Pancreas (tissue), 10 donors: Measurements from ENCODE around the gene ACOT9. TPM values are rescaled to one million over a fixed set of nuclear protein-coding genes. Genes with fewer than 3 reads are reported as not detected.
A peak's percentile ranks its signal among the peaks of the same experiment; 100 is the strongest.

ENCODE experiments used
- ATAC-seq, 4 donors: fragments of 200-7000 bp; cut with Tn5 transposase; one replicate each; pipeline versions ENCODE4 v1.8.0 to v1.9.1; 2020; ENCODE audit warnings: mild to moderate bottlenecking in 4 of 4, moderate library complexity in 4 of 4
- DNase-seq, 6 donors: peaks; one replicate each; pipeline ENCODE4 v3.0.0-alpha.2; 2020
- FAIRE-seq: peaks from 2 replicates; lab custom pipeline; 2012; peaks lifted over from hg19 to GRCh38; lab: Jason Lieb, UNC
- H3K27ac ChIP-seq, 4 donors: fragments of 200-600 bp; sonication (generic); 1 replicate in 3 of 4; 2 replicates in 1 of 4; pipeline versions ENCODE4 v1.5.0 to v1.8.0; 2020
- H3K27me3 ChIP-seq, 4 donors: fragments of 200-600 bp; one replicate each; pipeline ENCODE4 v1.8.0; 2021
- H3K36me3 ChIP-seq, 3 donors: fragments of 200-600 bp; sonication (generic) in 1 of 3; one replicate each; pipeline versions ENCODE4 v1.5.0 to v1.8.0; 2020 to 2021
- H3K4me1 ChIP-seq, 3 donors: fragments of 200-600 bp; one replicate each; pipeline ENCODE4 v1.8.0; 2021
- H3K4me3 ChIP-seq, 4 donors: fragments of 200-600 bp; sonication (generic) in 2 of 4; one replicate each; pipeline versions ENCODE4 v1.5.0 to v1.8.0; 2020 to 2021
- H3K9me3 ChIP-seq, 4 donors: fragments of 200-600 bp; one replicate each; pipeline ENCODE4 v1.8.0; 2021
- WGBS, 2 donors: extraction: QIAGEN DNeasy Blood & Tissue Kit; methylation state at CpG; one replicate each; pipeline ENCODE4 v1.1.7; 2013; 5-methylcytosine and 5-hydroxymethylcytosine counted together
- intact Hi-C, 3 donors: fragments of 100-400 bp; cut with DNase I; formaldehyde crosslinking; loops; one replicate each; pipeline versions ENCODE4 v1.11.1 to v1.14.2; 2022
- polyA plus RNA-seq, 2 donors: library from polyadenylated mRNA; stranded (reverse); fragments of 200-250 nt; gene quantifications; one replicate each; pipeline ENCODE4 v1.2.3, GENCODE V29; 2013
- total RNA-seq, 6 donors: library from RNA; stranded (reverse); fragmentation: NEBNext Ultra II Directional in 4 of 6; extraction: Animal tissue kit (Norgen Biotek cat#: 25700) in 4 of 6; gene quantifications; one replicate each; pipeline versions ENCODE4 v1.2.1 to v1.2.4, GENCODE V29; 2021 to 2023
- TF ChIP-seq, protein P1 (sequence below), 4 donors: fragments of 200-600 bp; sonication (generic) in 3 of 4; IDR thresholded peaks; one replicate each; pipeline versions ENCODE4 v1.5.0 to v1.8.0; 2021; ENCODE audit warnings: antibody characterized with exemption in 4 of 4
- donor health status: healthy with polysubstance abuse.
- donor health status: DM: no; HTN: no; CAD: no; lungs with moderate emphysema.
- donor health status: DM: no; HTN: no; CAD: no.
- donor health status: control.
- donor health status: control.
- donor health status: Bipolar disorder and iron deficiency.
- donor health status: DM: yes; HTN: yes; CAD: no.
- donor health status: DM: no; HTN: no; CAD: no.
- donor health status: DM: no; HTN: no; CAD: no.
- donor health status: DM: yes; HTN: yes; CAD: no.

ACOT9 gene
- total and polyA plus RNA-seq, 8 donors = 7.0 to 26.8 (median 13.4) TPM

DNA sequence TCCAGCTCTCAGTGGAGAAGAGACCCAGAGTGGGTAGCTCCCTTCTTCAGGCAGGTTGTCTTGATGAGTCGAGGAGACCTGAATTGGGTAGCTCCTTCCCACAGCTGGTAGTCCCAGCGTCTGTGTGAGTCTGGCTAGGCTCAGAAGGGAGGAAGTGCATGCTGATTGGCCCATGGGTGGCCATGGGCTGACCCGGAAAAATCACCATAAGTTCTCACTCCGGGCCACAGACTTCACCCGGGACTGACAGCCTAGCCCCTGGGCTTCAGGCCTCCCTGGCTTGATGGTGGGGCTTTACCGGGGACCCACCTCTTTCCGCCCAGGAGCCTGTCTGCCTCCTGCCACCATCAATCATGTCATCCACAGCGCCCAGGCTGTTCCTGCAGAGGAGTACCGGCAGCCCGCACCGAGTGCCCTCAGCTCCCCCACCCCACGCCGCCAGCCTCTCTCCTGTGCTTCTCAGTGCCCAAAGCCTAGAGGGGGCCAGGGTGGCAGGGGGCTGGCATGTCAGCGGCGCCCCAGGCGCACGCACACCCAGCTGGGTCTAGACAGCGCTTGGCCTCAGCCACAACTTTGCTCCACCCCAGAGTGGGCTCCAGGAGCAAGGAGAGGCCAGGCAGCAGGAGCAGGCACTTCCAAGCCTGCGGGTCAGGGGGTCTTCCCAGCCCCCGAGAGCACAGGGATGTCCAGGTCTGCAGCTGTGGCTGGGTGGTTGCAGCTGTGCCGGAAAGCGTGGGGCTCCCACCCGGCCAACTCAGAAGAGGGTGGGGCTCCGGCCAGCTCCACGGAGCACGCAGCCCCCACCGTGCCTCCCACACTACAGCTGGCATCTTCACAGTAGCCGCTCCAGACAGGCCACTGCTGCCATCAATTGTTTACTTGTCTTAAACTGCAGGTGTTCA, 23.8 kb upstream of the ACOT9 start:
- intact Hi-C loops = no loop called here
- peak in 1 of 6 donors; percentile 69 for DNase-seq
- Histone ChIP-seq H3K36me3 (no peaks in the 10 kb centered on the region), H3K4me1 (no peaks in the 10 kb centered on the region), H3K27ac (no peak overlapping the region), H3K9me3 (no peaks in the 10 kb centered on the region), H3K4me3 (no peak overlapping the region), H3K27me3 (peaks cover 0 to 3% (median 0%) of the 10 kb centered on the region in 4 donors)
- peak; percentile 41 to 64 (median 56) for ATAC-seq
- TF ChIP-seq, protein P1, sequence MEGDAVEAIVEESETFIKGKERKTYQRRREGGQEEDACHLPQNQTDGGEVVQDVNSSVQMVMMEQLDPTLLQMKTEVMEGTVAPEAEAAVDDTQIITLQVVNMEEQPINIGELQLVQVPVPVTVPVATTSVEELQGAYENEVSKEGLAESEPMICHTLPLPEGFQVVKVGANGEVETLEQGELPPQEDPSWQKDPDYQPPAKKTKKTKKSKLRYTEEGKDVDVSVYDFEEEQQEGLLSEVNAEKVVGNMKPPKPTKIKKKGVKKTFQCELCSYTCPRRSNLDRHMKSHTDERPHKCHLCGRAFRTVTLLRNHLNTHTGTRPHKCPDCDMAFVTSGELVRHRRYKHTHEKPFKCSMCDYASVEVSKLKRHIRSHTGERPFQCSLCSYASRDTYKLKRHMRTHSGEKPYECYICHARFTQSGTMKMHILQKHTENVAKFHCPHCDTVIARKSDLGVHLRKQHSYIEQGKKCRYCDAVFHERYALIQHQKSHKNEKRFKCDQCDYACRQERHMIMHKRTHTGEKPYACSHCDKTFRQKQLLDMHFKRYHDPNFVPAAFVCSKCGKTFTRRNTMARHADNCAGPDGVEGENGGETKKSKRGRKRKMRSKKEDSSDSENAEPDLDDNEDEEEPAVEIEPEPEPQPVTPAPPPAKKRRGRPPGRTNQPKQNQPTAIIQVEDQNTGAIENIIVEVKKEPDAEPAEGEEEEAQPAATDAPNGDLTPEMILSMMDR (IDR thresholded peaks at IDR 0.05) = no peak
- WGBS, 2 donors = 62 to 68% methylated on average over 28 of the region's 28 CpGs
- FAIRE-seq = no peak

DNA sequence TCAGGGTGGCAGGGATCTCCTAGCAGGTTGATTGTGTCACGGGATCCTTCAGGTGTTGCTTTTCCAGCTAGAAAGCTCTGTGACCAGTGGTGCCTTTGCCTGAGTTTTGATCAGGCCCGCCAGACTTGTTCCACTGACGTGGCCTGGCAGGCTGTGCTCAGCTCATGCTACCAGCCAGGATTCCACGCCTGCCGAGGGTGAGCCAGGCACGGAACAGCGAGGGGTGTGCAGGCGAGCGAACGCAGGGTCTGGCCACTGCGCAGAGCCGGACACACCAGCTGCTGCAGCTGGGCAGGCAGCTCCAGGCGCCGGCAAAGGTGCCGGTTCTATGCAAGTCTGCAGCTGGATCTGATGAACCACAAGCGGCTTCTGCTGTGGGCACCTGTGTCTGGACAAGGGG, 22.8 kb upstream of the ACOT9 start:
- H3K27ac ChIP-seq = no peak overlapping the region
- intact Hi-C loops = no loop called here
- ATAC-seq (no peak), DNase-seq (peak in 1 of 6 donors; percentile 51), FAIRE-seq (no peak)
- H3K4me3 ChIP-seq = no peak overlapping the region
- WGBS, 2 donors = 88 to 89% methylated on average over 16 of the region's 16 CpGs
- no peaks in the 10 kb centered on the region for H3K4me1 ChIP-seq
- H3K27me3 ChIP-seq = peaks cover 0 to 3% (median 0%) of the 10 kb centered on the region in 4 donors
- no peaks in the 10 kb centered on the region for H3K9me3 ChIP-seq
- TF ChIP-seq, protein P1 (IDR thresholded peaks at IDR 0.05) = no peak
- H3K36me3 ChIP-seq = no peaks in the 10 kb centered on the region

DNA sequence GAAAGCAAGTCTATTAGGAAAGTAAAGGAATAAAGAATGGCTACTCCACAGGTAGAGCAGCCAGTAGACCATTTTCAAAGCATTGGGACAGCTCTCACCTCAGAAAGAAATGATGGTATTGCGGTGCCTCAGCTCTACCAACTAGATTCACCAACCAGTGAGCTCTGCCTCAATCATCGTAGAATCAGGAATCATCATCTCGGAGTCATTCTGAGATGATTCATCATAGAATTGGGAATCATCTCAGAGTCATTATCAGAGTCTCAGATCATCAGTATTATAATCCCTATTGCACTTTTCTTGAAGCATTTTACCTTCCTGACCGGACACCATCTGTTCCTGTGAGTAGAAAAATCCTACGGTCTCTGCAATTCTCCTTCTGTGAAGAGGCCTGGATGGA, 22.4 kb upstream of the ACOT9 start:
- Histone ChIP-seq H3K4me1 (no peaks in the 10 kb centered on the region), H3K27me3 (peaks cover 0 to 3% (median 0%) of the 10 kb centered on the region in 4 donors), H3K4me3 (no peak overlapping the region), H3K9me3 (no peaks in the 10 kb centered on the region), H3K27ac (no peak overlapping the region), H3K36me3 (no peaks in the 10 kb centered on the region)
- intact Hi-C loops = no loop called here
- TF ChIP-seq, protein P1 (IDR thresholded peaks at IDR 0.05) = no peak
- WGBS, 2 donors = 76 to 88% methylated on average over 5 of the region's 5 CpGs
- no peak for ATAC-seq
- DNase-seq = no peak
- no peak for FAIRE-seq

DNA sequence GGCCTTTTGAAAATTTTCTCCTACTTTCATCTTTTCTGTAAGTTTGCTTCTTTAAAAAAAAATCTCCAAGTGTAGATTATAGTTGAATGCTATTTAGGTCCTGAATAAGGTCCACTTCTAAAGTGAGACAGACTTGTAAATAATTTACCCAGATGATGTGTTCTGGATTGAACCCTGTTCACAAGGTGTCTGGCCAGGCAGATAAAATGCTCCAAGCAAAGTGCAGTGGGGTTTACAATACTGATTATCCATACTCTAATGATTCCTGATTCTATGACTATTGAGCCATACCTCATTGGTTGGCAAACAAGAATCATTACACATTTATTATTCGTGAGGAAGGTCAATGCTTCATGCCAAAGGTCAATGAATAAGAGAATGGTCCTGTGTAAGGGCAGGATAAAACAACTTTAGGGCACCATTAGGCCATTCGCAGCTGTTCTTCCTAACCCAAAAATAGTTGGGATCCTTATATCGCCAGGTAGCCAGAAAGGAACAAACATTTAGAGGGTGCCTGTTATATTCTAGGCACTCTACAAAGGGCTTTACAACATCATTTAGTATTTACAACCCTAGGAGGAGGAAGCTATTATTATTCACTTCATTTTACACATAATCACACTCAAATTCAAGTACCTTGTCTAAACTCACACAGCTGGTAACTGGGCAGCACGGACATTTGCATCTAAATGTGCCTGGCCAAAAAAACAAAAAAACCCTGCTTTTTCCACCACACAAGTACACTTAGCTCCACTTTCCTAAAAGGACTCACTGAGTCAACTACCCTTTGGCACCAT, 21.3 kb upstream of the ACOT9 start:
- ATAC-seq (peak in 1 of 4 donors; percentile 32), DNase-seq (no peak), FAIRE-seq (no peak)
- WGBS, 2 donors = 61 to 62% methylated on average over 4 of the region's 4 CpGs
- no peak overlapping the region for H3K27ac ChIP-seq
- no peaks in the 10 kb centered on the region for H3K36me3 ChIP-seq
- H3K9me3 ChIP-seq = no peaks in the 10 kb centered on the region
- intact Hi-C loops = no loop called here
- no peaks in the 10 kb centered on the region for H3K4me1 ChIP-seq
- H3K4me3 ChIP-seq = no peak overlapping the region
- peaks cover 0 to 3% (median 0%) of the 10 kb centered on the region in 4 donors for H3K27me3 ChIP-seq
- TF ChIP-seq, protein P1 (IDR thresholded peaks at IDR 0.05) = no peak
